Activated CD8-positive, alpha-beta memory T cell treated with anti-CD3 and anti-CD28 coated beads for 1 hour (primary cell): Measurements from ENCODE around the gene TSGA10.

Experiments used
- DNase-seq, 2 donors: peaks; one replicate each; pipeline ENCODE4 v3.0.0-alpha.2; 2020; ENCODE audit warnings: low read depth in 1 of 2; ENCODE audit errors: extremely low read depth in 1 of 2

TSGA10 gene

DNA sequence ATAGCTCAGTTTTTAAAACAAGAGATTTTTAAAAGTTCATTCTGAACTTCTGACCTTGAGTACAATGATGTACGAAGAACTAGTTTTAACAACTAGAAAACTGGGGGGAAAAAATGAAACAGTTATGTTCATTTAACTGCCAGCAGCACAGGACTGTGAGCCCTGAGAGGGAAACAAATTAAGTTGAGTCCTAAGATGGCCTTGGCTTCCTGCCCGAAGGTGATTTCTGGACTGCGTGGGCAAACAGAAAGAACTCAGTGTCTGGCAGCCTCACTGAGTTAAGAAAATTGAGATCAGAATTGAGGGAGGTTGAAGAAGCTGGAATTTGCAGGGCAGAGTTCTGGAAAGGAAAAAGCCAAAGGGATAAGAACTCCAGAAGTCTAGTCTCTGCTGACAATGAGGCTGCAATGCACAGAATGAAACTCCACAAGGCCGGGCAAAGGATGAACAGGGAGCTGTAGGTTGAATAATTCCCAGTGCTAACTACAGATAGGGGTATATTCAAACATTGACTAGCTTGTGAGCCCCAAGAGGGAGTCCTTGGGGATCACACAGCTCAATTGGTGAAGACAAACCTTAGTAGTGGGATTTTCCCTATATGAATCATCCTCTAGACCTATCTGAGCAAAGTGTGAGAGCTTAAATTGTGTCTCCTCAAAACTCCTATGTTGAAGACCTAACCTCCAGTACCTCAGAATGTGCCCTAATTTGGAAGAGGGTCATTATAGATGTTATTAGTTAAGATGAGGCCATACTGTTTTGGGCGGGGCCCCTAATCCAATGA is 205.6 kb downstream of the TSGA10 start:
- DNase-seq = no peak

DNA sequence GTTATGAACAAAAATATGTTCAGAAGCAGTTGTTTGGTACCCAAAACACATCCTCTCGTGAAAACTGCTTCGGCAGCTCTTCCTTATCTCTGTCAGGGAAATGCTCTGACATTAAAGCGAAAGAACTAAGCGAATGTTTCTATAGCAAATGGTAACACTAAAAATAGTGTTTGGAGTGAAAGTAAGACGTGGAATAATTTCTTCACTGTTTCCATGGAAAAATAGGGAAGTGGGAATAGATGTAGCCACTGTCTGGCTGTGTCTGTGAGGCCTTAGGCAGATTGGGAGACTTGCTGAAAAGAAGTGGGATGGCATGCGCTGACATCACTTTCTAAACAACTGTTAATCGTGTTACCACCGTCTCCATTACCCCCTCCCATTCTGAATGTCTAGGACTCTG is 207.2 kb downstream of the TSGA10 start:
- no peak for DNase-seq
